ENCODE measurements around the gene COL21A1.

COL21A1 gene

DNA sequence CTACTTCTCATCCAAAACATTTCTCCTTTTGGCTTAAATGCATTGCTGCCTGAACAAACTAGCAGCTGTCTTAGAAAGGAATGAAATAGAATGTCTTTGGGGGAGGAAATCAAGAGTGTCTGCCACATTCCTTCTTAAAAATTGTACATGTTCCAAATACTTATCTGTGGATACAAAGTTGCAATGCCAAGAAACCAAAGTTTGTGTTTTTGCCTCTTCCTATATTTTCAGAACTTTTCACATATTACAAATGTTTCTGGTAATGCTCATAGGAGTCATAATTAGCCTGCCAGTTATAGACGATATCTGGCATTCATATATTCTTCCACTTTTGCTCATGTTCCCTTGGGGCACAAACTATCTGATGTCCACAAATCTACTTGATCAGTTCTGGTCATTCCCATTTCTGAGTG is 206.5 kb downstream of the COL21A1 start:
- no peaks in the 10 kb centered on the region for H3K9me3 ChIP-seq (replicated peaks in 1 of 2; ENCODE audit: control insufficient read depth in 2 of 2, insufficient read depth in 1 of 2, low read depth in 1 of 2, low read length in 2 of 2)
- H3K36me3 ChIP-seq (replicated peaks in 1 of 2; ENCODE audit: control insufficient read depth in 2 of 2, insufficient read depth in 2 of 2, low read length in 2 of 2), result no peaks in the 10 kb centered on the region
- no peaks in the 10 kb centered on the region for H3K79me1 ChIP-seq (ENCODE audit: low read depth, low read length)
- no peak overlapping the region for H2BK120ac ChIP-seq (ENCODE audit: low read depth, low read length)
- no peak overlapping the region for H3K14ac ChIP-seq (ENCODE audit: low read length)
- H3K9ac ChIP-seq (ENCODE audit: low read depth, low read length, poor library complexity), result no peak overlapping the region
- no peak overlapping the region for H2BK5ac ChIP-seq (ENCODE audit: low read length)
- no CpG with 5 or more reads among the region's 1 CpG for whole genome bisulfite sequencing, 2 donors (ENCODE audit: extremely low coverage in 2 of 2, insufficient read length in 2 of 2, insufficient replicate concordance in 1 of 2)
- H2AFZ ChIP-seq (ENCODE audit: low read length), result no peak overlapping the region
- DNase-seq (ENCODE audit: low spot score), result no peak
- no peak overlapping the region for H2BK12ac ChIP-seq (ENCODE audit: low read length)
- H3K23ac ChIP-seq (ENCODE audit: low read depth, low read length, poor library complexity), result no peak overlapping the region
- H3K27me3 ChIP-seq (ENCODE audit: control insufficient read depth in 3 of 3, insufficient read depth in 3 of 3, low read depth in 1 of 3, low read length in 3 of 3), result no peaks in the 10 kb centered on the region
- H3K4me1 ChIP-seq (ENCODE audit: control insufficient read depth in 2 of 2, insufficient read depth in 1 of 2, low read depth in 1 of 2, low read length in 2 of 2), result no peaks in the 10 kb centered on the region
- H2AK5ac ChIP-seq (ENCODE audit: low read depth, low read length), result no peak overlapping the region
- no peak overlapping the region for H3K4ac ChIP-seq (ENCODE audit: low read length)
- H3K4me3 ChIP-seq (ENCODE audit: low read length in 2 of 2), result no peak overlapping the region
- H3K18ac ChIP-seq (ENCODE audit: low read length), result no peak overlapping the region
- no peak overlapping the region for H3K27ac ChIP-seq (replicated peaks; ENCODE audit: low read length)
- no peak overlapping the region for H2BK15ac ChIP-seq (ENCODE audit: low read length)
- no peak overlapping the region for H4K91ac ChIP-seq (ENCODE audit: low read depth, low read length, poor library complexity)
- no peak overlapping the region for H4K8ac ChIP-seq (ENCODE audit: low read depth, low read length)
- no peak overlapping the region for H3K4me2 ChIP-seq (ENCODE audit: insufficient read depth, low read length, poor library complexity, severe bottlenecking)

DNA sequence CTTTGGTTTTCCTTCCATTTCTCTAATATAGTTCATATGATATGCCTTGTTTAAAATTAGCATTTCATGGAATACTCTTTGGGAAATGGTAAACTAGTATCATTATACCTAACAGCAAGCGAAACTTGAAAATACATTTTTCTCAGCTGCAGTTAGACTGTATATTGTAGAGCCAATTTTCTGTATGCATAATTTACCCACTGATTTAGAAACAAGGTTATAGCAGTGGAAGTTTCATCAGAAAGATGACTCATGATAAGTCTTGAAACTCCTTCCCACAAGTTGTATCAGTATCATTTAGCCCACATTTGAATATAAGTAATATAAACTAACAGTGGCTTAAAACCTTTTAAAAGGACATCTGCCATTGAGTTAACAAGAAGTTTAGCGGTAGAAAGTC is 207.2 kb downstream of the COL21A1 start:
- H2BK15ac ChIP-seq (ENCODE audit: low read length), result no peak overlapping the region
- no peaks in the 10 kb centered on the region for H3K27me3 ChIP-seq (ENCODE audit: control insufficient read depth in 3 of 3, insufficient read depth in 3 of 3, low read depth in 1 of 3, low read length in 3 of 3)
- no peak for DNase-seq (ENCODE audit: low spot score)
- no peaks in the 10 kb centered on the region for H3K4me1 ChIP-seq (ENCODE audit: control insufficient read depth in 2 of 2, insufficient read depth in 1 of 2, low read depth in 1 of 2, low read length in 2 of 2)
- no peak overlapping the region for H3K9ac ChIP-seq (ENCODE audit: low read depth, low read length, poor library complexity)
- no peaks in the 10 kb centered on the region for H3K79me1 ChIP-seq (ENCODE audit: low read depth, low read length)
- H4K8ac ChIP-seq (ENCODE audit: low read depth, low read length), result no peak overlapping the region
- H2BK5ac ChIP-seq (ENCODE audit: low read length), result no peak overlapping the region
- H3K18ac ChIP-seq (ENCODE audit: low read length), result no peak overlapping the region
- H2BK12ac ChIP-seq (ENCODE audit: low read length), result no peak overlapping the region
- H3K4ac ChIP-seq (ENCODE audit: low read length), result no peak overlapping the region
- no peak overlapping the region for H2AFZ ChIP-seq (ENCODE audit: low read length)
- WGBS, 2 donors (ENCODE audit: extremely low coverage in 2 of 2, insufficient read length in 2 of 2, insufficient replicate concordance in 1 of 2), result no CpG with 5 or more reads among the region's 2 CpGs
- no peak overlapping the region for H3K14ac ChIP-seq (ENCODE audit: low read length)
- H3K9me3 ChIP-seq (replicated peaks in 1 of 2; ENCODE audit: control insufficient read depth in 2 of 2, insufficient read depth in 1 of 2, low read depth in 1 of 2, low read length in 2 of 2), result no peaks in the 10 kb centered on the region
- no peak overlapping the region for H3K4me2 ChIP-seq (ENCODE audit: insufficient read depth, low read length, poor library complexity, severe bottlenecking)
- no peaks in the 10 kb centered on the region for H3K36me3 ChIP-seq (replicated peaks in 1 of 2; ENCODE audit: control insufficient read depth in 2 of 2, insufficient read depth in 2 of 2, low read length in 2 of 2)
- H4K91ac ChIP-seq (ENCODE audit: low read depth, low read length, poor library complexity), result no peak overlapping the region
- no peak overlapping the region for H3K4me3 ChIP-seq (ENCODE audit: low read length in 2 of 2)
- no peak overlapping the region for H3K27ac ChIP-seq (replicated peaks; ENCODE audit: low read length)
- H2AK5ac ChIP-seq (ENCODE audit: low read depth, low read length), result no peak overlapping the region
- H3K23ac ChIP-seq (ENCODE audit: low read depth, low read length, poor library complexity), result no peak overlapping the region
- H2BK120ac ChIP-seq (ENCODE audit: low read depth, low read length), result no peak overlapping the region

DNA sequence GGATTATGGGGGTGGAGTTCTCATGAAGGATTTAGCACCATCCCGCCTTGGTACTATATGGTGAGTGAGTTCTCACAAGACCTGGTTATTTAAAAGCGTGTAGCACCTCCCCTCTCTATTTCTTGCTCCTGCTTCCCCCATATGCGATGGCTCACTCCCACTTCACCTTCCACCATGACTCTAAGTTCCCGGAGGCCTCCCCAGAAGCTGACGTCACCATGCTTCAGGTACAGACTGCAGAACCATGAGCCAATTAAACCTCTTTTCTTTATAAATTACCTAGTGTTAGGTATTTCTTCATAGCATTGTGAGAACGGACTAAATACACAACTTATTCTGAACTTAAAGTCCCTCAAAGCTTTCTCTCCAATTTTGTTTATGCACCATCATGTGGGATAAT is 208.6 kb downstream of the COL21A1 start:
- H2BK15ac ChIP-seq (ENCODE audit: low read length), result no peak overlapping the region
- no peak for DNase-seq (ENCODE audit: low spot score)
- no peaks in the 10 kb centered on the region for H3K4me1 ChIP-seq (ENCODE audit: control insufficient read depth in 2 of 2, insufficient read depth in 1 of 2, low read depth in 1 of 2, low read length in 2 of 2)
- H3K9ac ChIP-seq (ENCODE audit: low read depth, low read length, poor library complexity), result no peak overlapping the region
- no peak overlapping the region for H3K4ac ChIP-seq (ENCODE audit: low read length)
- no peaks in the 10 kb centered on the region for H3K27me3 ChIP-seq (ENCODE audit: control insufficient read depth in 3 of 3, insufficient read depth in 3 of 3, low read depth in 1 of 3, low read length in 3 of 3)
- H4K8ac ChIP-seq (ENCODE audit: low read depth, low read length), result no peak overlapping the region
- no peak overlapping the region for H3K18ac ChIP-seq (ENCODE audit: low read length)
- no peak overlapping the region for H4K91ac ChIP-seq (ENCODE audit: low read depth, low read length, poor library complexity)
- H2BK5ac ChIP-seq (ENCODE audit: low read length), result no peak overlapping the region
- no peak overlapping the region for H2AK5ac ChIP-seq (ENCODE audit: low read depth, low read length)
- H3K23ac ChIP-seq (ENCODE audit: low read depth, low read length, poor library complexity), result no peak overlapping the region
- no peak overlapping the region for H3K4me2 ChIP-seq (ENCODE audit: insufficient read depth, low read length, poor library complexity, severe bottlenecking)
- no peak overlapping the region for H2BK12ac ChIP-seq (ENCODE audit: low read length)
- no peak overlapping the region for H3K4me3 ChIP-seq (ENCODE audit: low read length in 2 of 2)
- H2BK120ac ChIP-seq (ENCODE audit: low read depth, low read length), result no peak overlapping the region
- H3K36me3 ChIP-seq (replicated peaks in 1 of 2; ENCODE audit: control insufficient read depth in 2 of 2, insufficient read depth in 2 of 2, low read length in 2 of 2), result no peaks in the 10 kb centered on the region
- H3K14ac ChIP-seq (ENCODE audit: low read length), result no peak overlapping the region
- H3K27ac ChIP-seq (replicated peaks; ENCODE audit: low read length), result no peak overlapping the region
- H3K9me3 ChIP-seq (replicated peaks in 1 of 2; ENCODE audit: control insufficient read depth in 2 of 2, insufficient read depth in 1 of 2, low read depth in 1 of 2, low read length in 2 of 2), result no peaks in the 10 kb centered on the region
- H2AFZ ChIP-seq (ENCODE audit: low read length), result no peak overlapping the region
- H3K79me1 ChIP-seq (ENCODE audit: low read depth, low read length), result no peaks in the 10 kb centered on the region
- WGBS, 2 donors (ENCODE audit: extremely low coverage in 2 of 2, insufficient read length in 2 of 2, insufficient replicate concordance in 1 of 2), result no CpG with 5 or more reads among the region's 6 CpGs

DNA sequence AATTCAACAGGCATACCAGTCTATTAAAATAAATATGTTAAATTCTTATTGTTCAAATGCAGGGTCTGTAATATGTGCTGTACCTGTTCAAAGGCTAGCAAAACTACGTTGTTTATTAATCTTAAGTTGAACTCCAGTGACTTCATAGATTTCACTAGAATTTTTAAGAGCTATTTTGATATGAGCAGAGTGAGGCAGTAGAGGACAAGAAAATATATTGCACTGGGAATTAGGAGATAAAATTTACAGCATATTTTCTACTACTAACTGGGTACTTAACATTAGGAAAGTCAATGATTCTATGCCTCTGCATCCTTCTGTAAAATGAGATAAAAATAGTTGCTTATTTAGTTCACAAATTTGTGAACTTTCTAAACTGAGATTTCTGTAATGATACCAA is 209.8 kb downstream of the COL21A1 start:
- Histone ChIP-seq H3K36me3 (replicated peaks in 1 of 2; ENCODE audit: control insufficient read depth in 2 of 2, insufficient read depth in 2 of 2, low read length in 2 of 2) (no peaks in the 10 kb centered on the region), H3K27ac (replicated peaks; ENCODE audit: low read length) (no peak overlapping the region), H3K4me1 (ENCODE audit: control insufficient read depth in 2 of 2, insufficient read depth in 1 of 2, low read depth in 1 of 2, low read length in 2 of 2) (no peaks in the 10 kb centered on the region), H4K91ac (ENCODE audit: low read depth, low read length, poor library complexity) (no peak overlapping the region), H3K4me3 (ENCODE audit: low read length in 2 of 2) (no peak overlapping the region), H2BK12ac (ENCODE audit: low read length) (no peak overlapping the region), H2AFZ (ENCODE audit: low read length) (no peak overlapping the region), H2AK5ac (ENCODE audit: low read depth, low read length) (no peak overlapping the region), H2BK5ac (ENCODE audit: low read length) (no peak overlapping the region), H2BK15ac (ENCODE audit: low read length) (no peak overlapping the region), H3K27me3 (ENCODE audit: control insufficient read depth in 3 of 3, insufficient read depth in 3 of 3, low read depth in 1 of 3, low read length in 3 of 3) (no peaks in the 10 kb centered on the region), H2BK120ac (ENCODE audit: low read depth, low read length) (no peak overlapping the region), H3K9ac (ENCODE audit: low read depth, low read length, poor library complexity) (no peak overlapping the region), H3K14ac (ENCODE audit: low read length) (no peak overlapping the region), H4K8ac (ENCODE audit: low read depth, low read length) (no peak overlapping the region), H3K79me1 (ENCODE audit: low read depth, low read length) (no peaks in the 10 kb centered on the region), H3K23ac (ENCODE audit: low read depth, low read length, poor library complexity) (no peak overlapping the region), H3K4ac (ENCODE audit: low read length) (no peak overlapping the region), H3K9me3 (replicated peaks in 1 of 2; ENCODE audit: control insufficient read depth in 2 of 2, insufficient read depth in 1 of 2, low read depth in 1 of 2, low read length in 2 of 2) (no peaks in the 10 kb centered on the region), H3K4me2 (ENCODE audit: insufficient read depth, low read length, poor library complexity, severe bottlenecking) (no peak overlapping the region), H3K18ac (ENCODE audit: low read length) (no peak overlapping the region)
- no peak for DNase-seq (ENCODE audit: low spot score)
- WGBS, 2 donors (ENCODE audit: extremely low coverage in 2 of 2, insufficient read length in 2 of 2, insufficient replicate concordance in 1 of 2), result no CpG with 5 or more reads among the region's 1 CpG
